Measurements from ENCODE around the gene KRT15.

DNA sequence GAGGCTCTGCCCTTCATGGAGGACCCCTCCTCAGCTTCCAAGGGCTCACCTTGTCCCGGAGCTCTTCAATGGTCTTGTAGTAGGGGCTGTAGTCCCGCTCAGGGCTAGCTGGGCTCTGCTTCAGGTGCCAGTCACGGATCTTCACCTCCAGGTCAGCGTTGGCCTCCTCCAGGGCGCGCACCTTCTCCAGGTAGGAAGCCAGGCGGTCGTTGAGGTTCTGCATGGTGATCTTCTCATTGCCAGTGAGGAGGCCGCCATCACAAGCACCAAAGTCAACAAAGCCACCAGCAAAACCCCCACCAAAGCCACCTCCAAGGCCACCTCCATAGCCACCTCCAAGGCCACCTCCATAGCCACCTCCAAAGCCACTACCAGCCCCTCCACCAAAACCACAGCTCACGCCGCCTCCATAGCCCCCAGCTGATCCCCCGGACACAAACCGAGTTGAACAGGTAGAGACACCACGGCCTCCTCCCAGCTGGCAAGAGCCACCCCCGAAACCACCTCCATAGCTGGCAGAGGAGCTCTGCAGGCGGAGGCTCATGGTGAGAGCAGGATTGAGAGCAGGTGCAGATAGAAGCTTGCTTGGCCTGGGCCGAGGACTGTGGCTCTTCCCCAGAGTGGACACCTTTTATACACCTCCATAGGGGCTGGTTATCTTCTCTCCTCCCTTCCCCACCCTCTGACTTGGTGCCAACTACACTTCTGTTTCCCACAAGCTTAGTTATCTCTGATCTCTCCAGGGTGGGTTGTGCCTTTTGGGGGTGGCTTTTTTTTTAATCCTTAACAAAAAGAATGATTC is 13.5 kb downstream of the KRT15 start, which contains the start of gene KRT13:
- TF ChIP-seq CTCF (IDR thresholded peaks at IDR 0.05) (no peak), ZFX (IDR thresholded peaks at IDR 0.05; ENCODE audit: borderline replicate concordance) (no peak)

All from 22Rv1 (cell line).